Left colon (tissue), 2 donors: ENCODE results near the gene MCRS1. TPM values are rescaled to one million over a fixed set of nuclear protein-coding genes. Genes with fewer than 3 reads are reported as not detected.
A peak's percentile ranks its signal among the peaks of the same experiment; 100 is the strongest.

Source experiments
- ATAC-seq: fragments of 200-7000 bp; cut with Tn5 transposase; one replicate; pipeline ENCODE4 v1.9.1; 2020; ENCODE audit warnings: mild to moderate bottlenecking, moderate library complexity
- DNase-seq, 2 donors: peaks; one replicate each; pipeline ENCODE4 v3.0.0-alpha.2; 2020
- intact Hi-C, 2 donors: fragments of 100-400 bp; cut with DNase I in 1 of 2; cut with micrococcal nuclease in 1 of 2; formaldehyde crosslinking; loops; one replicate each; pipeline versions ENCODE4 v1.11.2 to v1.14.0; 2022; cut with DNase I, micrococcal nuclease
- total RNA-seq, 2 donors: library from RNA; stranded (reverse); fragmentation: NEBNext Ultra II Directional; extraction: Animal tissue kit (Norgen Biotek cat#: 25700); gene quantifications; one replicate each; pipeline ENCODE4 v1.2.1, GENCODE V29; 2021
- donor health status: DM: no; HTN: no; CAD: no.
- donor health status: DM: yes; HTN: yes; CAD: no.

Gene MCRS1
- total RNA-seq, 2 donors from 2014 or later: 62.3 to 66.1 TPM

DNA sequence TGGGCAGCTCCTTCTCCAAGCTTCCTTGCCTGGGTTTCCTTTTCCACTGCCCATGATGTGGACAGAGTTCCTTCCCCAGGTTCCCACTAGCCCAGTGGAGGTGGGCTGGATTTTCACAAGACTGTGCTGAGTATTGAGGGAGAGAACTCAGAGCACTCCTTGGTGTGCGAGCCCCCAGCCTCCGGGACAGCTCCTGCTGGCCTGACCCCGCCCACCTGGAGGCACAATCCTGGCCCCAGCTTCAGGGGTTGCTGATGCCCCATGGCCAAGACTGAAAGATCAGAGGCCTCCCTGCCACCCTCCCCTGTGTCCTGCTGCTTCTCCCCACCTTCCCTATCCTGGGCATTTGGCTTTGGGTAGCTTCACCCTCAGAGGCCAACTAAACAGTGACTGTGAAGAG lies 21.5 kb downstream of the MCRS1 start:
- intact Hi-C loops: no loop called here
- DNase-seq: no peak
- no peak for ATAC-seq

DNA sequence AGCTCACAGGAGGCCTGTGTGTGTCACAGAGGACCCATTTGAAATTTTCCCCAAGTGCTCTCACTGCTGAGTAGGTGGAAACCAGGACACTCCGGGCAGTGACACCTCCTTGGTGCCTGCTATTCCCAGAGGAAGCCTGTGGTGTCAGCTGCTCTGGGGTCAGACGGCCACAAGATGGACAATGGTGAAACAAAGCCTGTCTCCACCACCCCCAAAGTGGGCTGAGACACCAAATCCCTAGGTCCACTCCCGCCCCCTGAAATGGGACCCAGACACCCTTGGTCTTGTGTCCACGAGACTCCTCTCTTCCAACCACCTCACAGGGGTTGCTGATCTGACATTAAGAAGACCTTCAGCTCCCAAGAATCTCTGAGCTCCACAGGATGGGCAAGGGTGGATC lies 22.1 kb downstream of the MCRS1 start:
- ATAC-seq (no peak), DNase-seq (no peak)
- intact Hi-C loops: no loop called here

DNA sequence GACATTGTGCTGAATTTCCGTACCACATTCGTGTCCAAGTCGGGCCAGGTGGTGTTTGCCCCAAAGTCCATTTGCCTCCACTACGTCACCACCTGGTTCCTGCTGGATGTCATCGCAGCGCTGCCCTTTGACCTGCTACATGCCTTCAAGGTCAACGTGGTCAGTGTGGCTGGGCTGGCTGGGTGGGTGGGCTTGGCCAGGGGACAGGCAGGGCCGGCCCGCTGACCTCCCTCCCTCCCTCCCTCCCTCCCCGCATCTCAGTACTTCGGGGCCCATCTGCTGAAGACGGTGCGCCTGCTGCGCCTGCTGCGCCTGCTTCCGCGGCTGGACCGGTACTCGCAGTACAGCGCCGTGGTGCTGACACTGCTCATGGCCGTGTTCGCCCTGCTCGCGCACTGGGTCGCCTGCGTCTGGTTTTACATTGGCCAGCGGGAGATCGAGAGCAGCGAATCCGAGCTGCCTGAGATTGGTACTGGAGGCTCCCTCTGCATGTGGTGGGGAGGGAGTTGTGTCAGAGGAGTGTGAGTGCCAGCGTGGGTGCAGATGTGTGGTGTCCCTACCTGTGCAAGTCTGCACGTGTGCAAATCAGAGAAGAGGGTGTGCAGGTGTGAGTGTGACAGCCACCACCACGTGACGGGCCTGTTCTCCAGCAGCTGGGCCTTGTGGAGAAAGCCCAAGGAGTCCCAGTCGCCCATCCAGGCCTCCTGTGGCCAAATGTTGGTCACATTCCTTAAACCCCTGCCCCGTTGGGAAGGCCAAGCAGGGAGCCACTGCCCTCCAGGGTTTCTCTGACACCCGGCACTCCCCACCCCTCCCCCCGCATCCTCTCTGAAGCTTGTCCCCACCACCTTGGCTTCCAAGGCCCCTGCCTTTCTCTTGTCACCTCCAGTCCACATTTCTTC lies 23.8 kb downstream of the MCRS1 start:
- DNase-seq (no peak), ATAC-seq (no peak)
- intact Hi-C loops: no loop called here

DNA sequence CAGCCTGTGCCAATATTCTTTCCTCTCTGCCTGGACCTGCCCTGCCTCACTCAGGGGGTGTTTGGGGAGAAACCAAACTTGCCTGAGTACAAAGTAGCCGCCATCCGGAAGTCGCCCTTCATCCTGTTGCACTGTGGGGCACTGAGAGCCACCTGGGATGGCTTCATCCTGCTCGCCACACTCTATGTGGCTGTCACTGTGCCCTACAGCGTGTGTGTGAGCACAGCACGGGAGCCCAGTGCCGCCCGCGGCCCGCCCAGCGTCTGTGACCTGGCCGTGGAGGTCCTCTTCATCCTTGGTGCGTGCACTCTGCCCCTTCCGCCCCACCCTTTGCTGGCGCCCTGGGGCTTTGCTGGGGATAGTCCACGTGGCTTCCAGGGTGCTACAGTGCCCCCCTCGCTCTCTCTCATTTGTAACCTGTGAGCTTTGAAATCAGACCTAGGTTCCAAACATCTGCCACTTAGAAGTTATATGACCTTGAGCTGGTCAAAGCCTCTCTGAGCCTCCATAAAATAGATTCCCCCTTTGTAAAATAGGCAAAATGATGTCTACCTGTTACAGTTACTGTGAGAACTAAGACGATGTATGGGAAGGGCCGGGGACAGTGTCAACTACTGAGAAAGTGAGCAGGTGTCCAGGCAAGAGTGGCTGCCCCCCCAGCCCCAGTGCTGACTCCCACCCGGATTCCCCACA lies 24.6 kb downstream of the MCRS1 start:
- intact Hi-C loops: no loop called here
- ATAC-seq (no peak), DNase-seq (no peak)

DNA sequence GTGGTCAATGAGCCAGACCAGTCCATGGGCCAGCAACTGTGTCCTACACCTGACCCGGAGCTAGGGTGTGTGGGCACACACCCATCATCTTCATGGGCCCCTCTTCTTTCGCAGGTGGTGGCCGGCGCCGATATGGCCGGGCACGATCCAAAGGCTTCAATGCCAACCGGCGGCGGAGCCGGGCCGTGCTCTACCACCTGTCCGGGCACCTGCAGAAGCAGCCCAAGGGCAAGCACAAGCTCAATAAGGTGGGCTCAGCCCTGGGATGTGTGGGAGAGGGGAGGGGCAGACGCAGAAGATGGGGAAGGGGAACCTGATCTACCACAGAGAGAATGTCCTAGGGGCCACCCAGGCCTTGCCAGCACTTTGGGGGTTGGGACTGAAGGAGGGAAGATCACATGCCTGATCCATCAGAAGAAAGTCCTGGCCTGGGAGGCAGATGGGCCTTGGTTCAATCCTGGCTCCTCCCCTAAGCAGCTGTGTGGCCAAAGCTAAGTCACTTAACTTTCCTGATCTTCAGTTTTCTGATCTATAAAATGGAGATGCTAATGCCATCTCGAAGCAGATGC lies 25.3 kb downstream of the MCRS1 start:
- DNase-seq (no peak), ATAC-seq (no peak)
- intact Hi-C loops: no loop called here

DNA sequence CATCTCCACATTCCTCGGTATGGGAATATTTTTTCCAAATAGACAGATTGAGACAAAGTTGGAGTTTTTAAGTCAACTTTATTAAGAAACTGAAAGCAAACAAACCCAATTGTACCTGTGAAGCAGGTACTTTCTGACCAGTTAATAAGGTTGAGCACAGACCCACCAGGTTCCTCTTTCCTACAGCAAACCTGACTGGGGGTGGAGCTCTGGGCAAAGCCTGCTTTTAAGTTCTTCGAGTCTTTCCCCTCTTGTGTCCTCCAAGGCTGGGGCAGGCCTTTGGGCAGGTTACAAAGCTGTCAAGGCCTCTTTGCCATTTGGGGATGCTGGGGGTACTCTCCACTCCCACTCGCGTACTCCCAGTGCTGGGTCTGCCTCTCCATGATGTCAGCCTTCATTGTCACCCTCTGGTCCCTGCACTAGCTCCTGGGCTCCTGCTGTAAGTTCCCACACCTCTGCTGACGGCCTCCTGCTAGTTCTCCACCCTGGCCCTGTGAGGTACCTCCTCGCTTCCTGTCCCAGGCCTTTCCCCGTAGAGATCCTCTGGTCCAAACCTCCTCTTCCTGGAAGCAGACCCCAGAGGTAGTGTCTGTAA lies 25.9 kb downstream of the MCRS1 start:
- intact Hi-C loops: no loop called here
- DNase-seq (no peak), ATAC-seq (no peak)

DNA sequence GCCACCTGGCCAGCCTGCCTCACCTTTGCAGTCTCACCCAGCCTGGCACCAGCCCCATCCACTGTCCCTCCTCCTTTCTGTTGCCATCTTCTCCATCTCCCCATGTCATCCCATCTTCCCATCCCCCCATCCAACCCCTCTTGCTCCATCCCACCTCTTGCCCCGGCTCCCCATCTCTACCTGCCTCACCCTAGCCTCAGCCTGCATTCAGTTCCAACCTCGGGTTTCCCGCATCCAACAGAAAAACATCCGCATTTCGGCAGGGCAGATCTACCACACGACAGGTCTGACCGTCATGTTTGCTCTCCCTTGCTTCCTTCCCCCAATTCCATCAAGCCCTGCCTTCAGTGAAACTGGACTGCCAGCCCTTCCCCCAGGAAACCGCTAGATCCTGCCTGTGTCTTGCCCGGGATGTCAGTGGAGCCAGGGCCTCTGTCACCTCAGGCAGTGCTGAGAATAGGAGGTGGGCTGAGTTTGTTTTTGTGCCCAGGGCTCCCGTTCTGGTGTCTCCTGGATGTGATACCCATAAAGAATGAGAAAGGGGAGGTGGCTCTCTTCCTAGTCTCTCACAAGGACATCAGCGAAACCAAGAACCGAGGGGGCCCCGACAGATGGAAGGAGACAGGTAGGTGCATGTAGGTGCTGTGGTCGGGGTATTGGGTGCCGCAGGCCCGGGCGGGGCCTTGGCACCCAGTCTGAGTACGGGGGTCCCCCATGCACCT lies 26.6 kb downstream of the MCRS1 start:
- intact Hi-C loops: no loop called here
- DNase-seq: no peak
- no peak for ATAC-seq

DNA sequence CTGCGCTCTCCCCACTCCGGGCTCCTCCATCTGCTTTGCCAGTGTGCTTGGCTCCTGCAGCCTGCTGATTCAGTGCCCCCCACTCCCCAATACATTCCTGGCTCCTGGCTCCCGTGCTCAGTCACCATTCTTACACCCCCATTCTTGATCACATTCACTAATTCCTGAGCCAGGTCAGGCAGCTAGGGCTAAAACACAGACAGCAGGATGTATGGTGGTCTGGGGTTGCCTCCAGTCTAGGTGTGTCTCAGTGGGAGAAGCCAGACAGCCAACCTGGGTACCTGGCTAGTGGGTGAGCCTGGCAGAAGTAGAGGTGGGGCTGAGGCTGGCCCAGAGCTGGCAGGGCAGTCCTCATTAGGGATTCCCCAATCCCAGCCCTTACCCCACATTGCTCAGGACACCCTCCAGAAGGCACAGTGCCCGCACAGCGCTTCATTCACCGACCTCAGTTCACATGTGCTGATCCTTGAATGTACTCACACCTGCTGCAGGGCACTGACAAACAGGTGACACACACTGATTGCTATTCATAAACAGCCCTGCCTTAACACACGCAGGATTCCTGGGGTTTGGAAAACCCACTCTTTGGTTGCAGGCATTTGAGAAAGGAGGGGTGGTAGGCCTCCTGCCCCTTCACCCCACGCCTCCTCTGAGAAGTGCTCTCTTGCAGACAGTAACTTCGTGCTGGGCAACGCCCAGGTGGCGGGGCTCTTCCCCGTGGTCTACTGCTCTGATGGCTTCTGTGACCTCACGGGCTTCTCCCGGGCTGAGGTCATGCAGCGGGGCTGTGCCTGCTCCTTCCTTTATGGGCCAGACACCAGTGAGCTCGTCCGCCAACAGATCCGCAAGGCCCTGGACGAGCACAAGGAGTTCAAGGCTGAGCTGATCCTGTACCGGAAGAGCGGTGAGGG lies 27.5 kb downstream of the MCRS1 start:
- intact Hi-C loops: no loop called here
- DNase-seq (no peak), ATAC-seq (no peak)

DNA sequence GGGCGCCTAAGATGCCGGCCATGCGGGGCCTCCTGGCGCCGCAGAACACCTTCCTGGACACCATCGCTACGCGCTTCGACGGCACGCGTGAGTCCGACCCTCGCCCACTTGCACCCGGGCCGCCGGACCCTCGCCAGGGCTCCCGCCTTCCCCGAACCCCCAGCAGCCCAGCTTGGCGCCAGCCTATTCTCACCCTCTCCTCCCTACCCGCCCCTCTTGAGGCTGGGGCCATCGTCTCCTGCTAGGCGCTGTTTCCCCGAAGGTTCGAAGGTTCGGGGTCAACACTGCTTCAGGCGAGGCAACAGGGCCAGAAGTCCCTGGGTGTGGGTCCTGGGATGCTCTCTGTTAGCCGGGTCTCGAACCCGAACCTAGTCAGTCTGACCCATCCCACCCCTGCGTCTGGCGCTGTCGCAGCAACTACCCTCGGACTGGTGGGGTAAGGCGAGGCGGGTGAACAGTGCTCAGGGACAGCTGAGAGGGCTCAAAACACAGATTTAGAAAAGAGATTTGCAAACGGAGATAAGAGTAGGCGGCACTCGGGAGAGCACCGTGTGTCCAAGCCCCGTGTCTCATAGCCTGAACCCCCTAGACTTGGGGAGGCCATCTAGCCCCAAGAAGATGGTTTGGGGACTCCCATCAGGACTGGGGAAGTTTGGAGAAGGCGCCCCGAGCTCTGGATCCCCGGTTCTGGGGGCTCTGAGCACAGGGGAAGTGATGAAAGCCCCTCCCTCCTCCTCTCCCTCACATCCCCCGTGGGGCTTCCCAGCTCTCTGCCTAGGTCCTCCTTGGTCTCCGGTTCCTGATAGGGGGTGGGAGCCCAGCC lies 28.3 kb downstream of the MCRS1 start:
- ATAC-seq: no peak

DNA sequence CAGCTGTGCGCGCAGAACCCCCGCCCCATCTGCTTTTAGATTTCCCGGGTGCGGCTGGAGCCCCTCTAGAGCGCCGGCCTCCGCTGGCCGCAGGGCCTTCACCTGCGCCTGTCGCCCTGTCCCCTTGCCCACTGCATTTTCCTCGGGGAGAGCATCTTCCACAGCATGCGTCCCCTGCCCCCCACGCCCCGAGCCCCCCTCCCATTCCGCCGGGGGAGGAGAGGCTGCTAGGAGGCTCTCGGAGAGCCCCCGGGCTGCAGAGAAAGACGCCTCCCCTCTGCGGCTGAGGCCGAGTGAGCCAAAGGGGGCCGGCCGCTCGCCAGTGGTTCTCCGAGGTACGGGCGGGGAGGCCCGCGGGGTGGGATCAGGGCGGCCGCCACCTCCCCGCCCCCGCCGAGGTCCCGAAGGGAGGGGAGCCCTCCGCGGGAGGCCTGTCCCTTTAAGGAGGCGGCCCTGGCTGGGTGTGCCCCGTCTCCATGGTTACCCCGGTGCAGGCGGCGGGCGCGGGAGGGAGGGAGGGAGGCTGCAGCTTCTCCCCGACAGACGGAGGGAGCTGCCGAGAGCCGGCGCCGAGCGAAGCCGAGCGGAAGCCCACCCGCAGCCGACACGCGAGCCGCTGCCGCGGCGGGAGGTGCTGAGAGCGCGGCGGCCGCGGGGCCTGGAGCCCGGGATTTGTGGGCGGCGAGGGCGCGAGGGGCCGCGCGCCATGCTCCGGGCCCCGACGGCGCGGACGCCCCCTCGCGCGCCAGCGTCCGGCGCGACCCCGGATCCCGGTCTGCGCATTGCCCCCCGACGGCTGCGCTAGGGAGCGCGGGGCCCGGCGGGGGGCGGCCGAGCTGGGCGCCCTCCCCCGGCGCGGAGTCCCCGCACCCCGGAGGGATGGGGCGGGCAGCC lies 29.2 kb downstream of the MCRS1 start, which contains the start of gene KCNH3:
TSS of gene KCNH3 (plus strand) at position 521 of the 894 bp plus-strand sequence. CDS start 387 bp downstream, outside the sequence.
- peak; percentile 94 for ATAC-seq
- intact Hi-C loops: no loop called here

More for the DNA sequence above, 28.3 kb downstream of the MCRS1 start:
- intact Hi-C loops: no loop called here
- DNase-seq: no peak

DNA sequence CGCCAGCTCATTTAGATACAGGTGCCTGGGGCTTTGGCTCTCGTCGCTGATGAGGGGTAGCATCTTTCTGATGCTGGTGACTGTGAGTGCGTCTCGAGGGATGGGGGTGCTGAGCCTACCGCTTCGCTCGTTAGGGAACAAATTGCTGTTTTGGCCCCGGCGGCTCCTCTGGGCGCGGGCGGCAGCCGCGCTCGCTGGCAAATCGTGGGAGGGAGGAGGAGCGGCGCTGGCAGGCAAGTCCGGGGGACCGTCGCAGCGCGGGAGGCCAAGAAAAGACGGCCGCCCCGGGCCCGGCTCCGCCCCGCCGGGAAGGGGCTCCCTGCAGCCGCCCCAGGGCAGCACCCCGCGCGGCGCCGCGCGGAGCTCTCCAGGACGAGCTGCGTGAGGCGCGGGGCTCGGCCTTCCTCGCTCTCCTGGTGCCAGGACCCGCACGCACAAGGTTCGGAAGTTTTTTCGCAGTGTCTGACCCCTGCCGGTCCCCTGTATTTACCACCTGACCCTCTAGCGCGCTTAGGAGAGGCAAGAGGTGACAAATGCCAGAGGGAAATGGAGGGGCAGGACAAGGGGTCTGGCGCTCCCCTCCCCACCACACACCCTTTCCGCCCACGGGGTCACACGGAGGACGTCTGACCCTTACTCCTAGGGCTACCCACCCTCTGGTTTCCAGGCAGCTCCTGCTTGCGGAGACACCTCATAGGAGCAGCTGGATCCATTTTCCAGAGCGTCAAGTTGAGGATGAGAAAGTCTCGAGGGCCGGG lies 30.0 kb downstream of the MCRS1 start:
- intact Hi-C loops: no loop called here
- ATAC-seq (peak; percentile 17), DNase-seq (peak in 1 of 2 donors; percentile 25)

More for the DNA sequence above, 29.2 kb downstream of the MCRS1 start, which contains the start of gene KCNH3:
- peak; percentile 85 to 89 for DNase-seq

DNA sequence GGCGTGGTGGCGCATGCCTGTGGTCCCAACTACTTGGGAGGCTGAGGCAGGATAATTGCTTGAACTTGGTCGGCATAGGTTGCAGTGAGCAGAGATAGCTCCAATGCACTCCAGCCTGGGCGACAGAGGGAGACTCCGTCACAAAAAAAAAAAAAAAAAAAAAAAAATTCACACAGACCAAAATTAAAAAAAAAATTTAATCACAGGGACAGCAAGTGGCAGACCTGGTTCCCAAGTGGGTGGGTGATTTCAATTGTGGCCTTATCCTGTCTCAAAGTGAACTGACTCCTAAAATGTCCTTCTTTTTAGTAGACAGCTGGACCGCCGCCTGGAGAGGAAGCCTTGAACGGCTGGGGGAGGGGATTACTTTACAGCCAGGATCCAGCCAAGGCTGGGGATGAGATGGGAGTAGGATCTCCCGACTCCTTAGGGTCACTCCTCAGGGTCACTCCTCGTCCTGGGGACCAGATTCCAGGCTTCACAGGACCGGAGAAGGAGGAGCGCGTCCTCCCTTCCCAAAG lies 30.7 kb downstream of the MCRS1 start:
- ATAC-seq: no peak

DNA sequence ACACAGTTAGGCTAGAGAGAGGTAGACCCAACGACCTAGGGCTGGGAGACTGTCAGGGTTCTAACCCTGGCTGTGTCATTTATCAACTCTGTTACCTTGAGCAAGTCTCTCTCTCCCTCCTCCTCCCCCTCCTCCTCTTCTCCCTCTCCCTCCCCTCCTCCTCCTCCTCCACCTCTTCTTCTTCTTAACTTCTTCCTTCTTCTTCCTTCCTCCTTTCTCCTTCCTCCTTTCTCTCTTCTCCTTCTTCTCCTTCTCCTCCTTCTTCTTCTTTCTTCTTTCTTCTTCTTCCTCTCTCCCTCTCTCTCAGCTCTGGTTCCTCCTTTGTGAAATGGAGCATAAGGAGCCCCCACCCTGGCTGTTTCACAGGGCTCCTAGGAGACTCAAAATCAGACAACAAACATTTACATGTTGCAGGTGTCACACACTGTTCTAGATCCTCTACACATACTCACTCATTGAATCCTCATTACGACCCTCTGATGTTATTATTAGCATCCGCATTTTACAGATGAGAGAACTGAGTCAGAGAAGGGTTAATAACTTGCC lies 31.3 kb downstream of the MCRS1 start:
- ATAC-seq (no peak), DNase-seq (no peak)
- intact Hi-C loops: no loop called here

More for the DNA sequence above, 30.7 kb downstream of the MCRS1 start:
- DNase-seq: no peak
- intact Hi-C loops: no loop called here

DNA sequence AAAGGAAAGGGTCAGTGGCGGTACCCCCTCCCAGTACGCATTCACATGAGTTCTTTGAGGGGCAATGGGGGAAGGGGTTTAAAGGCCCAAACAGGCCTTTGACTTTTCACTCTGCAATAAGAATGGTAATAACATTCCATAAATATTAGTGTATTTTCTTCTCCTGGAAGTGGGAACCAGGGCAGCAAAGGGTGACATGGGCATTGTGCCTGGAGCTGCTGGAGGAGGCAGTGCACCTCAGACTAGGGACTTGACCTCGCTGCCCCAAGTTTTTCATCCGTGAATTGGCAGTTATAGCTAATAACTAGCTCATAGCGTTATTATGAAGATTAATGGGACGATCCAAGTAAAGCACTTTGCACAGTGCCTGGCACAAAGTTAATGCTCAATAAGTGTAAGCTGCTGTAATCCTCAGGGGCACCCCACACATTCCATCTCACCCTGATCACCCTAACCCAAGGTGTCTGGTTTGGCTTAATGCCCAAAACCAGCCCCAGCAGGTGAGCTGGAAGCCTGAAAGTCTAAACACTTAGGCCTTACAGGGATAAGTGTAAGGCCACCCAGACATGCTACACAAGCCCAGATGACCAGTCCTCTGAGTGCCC lies 31.9 kb downstream of the MCRS1 start:
- intact Hi-C loops: no loop called here
- DNase-seq (no peak), ATAC-seq (no peak)
